Neural progenitor cell (in vitro differentiated cells): ENCODE measurements around the gene ZFPM1. TPM values are rescaled to one million over a fixed set of nuclear protein-coding genes. Genes with fewer than 3 reads are reported as not detected.
A peak's percentile ranks its signal among the peaks of the same experiment; 100 is the strongest.

Source experiments
- DNase-seq: peaks from one replicate; pipeline ENCODE4 v3.0.0-alpha.2; 2016; ENCODE audit warnings: low spot score
- H2AFZ ChIP-seq: fragments of 200-600 bp; sonication (generic); replicated peaks from 2 replicates; pipeline ENCODE4 v1.6.1; 2016; ENCODE audit warnings: antibody characterized with exemption
- H3F3A ChIP-seq: fragments of 200-600 bp; sonication (generic); 2 replicates; pipeline ENCODE4 v1.6.1; 2016; ENCODE audit warnings: antibody characterized with exemption, low read depth
- H3K27ac ChIP-seq: fragments of 200-600 bp; sonication (generic); 2 replicates; pipeline ENCODE4 v1.5.1; 2016; ENCODE audit warnings: mild to moderate bottlenecking
- H3K27me3 ChIP-seq: fragments of 200-600 bp; sonication (generic); 2 replicates; pipeline ENCODE4 v1.6.1; 2016; ENCODE audit warnings: mild to moderate bottlenecking, moderate library complexity
- H3K36me3 ChIP-seq: fragments of 200-600 bp; sonication (generic); 2 replicates; pipeline ENCODE4 v1.5.1; 2016
- H3K4me1 ChIP-seq: fragments of 200-600 bp; sonication (generic); 2 replicates; pipeline ENCODE4 v1.6.1; 2016; ENCODE audit warnings: mixed run types
- H3K4me2 ChIP-seq: fragments of 200-600 bp; sonication (generic); 2 replicates; pipeline ENCODE4 v1.6.1; 2016
- H3K4me3 ChIP-seq: fragments of 200-600 bp; sonication (generic); 2 replicates; pipeline ENCODE4 v1.5.1; 2016
- H3K79me2 ChIP-seq: fragments of 200-600 bp; sonication (generic); 2 replicates; pipeline ENCODE4 v1.6.1; 2016; ENCODE audit warnings: low read depth
- H3K9ac ChIP-seq: fragments of 200-600 bp; sonication (generic); 2 replicates; pipeline ENCODE4 v1.6.1; 2016
- H3K9me3 ChIP-seq: fragments of 200-600 bp; sonication (generic); 2 replicates; pipeline ENCODE4 v1.5.1; 2016; ENCODE audit warnings: low read depth
- H4K20me1 ChIP-seq: fragments of 200-600 bp; sonication (generic); 2 replicates; pipeline ENCODE4 v1.6.1; 2016; ENCODE audit warnings: low read depth
- H3K27ac Mint-ChIP-seq: 3 replicates; pipeline ENCODE4 v1.8.0; 2021; ENCODE audit warnings: mixed read lengths
- H3K27me3 Mint-ChIP-seq: 2 replicates; pipeline ENCODE4 v1.8.0; 2022; ENCODE audit warnings: low read depth, mild to moderate bottlenecking, inconsistent platforms, moderate library complexity, mixed read lengths; ENCODE audit not compliant: insufficient read depth
- H3K36me3 Mint-ChIP-seq: 3 replicates; pipeline ENCODE4 v1.8.0; 2021; ENCODE audit warnings: mixed read lengths
- H3K4me1 Mint-ChIP-seq: 3 replicates; pipeline ENCODE4 v1.8.0; 2021; ENCODE audit warnings: mixed read lengths
- H3K4me3 Mint-ChIP-seq: 3 replicates; pipeline ENCODE4 v1.8.0; 2021; ENCODE audit warnings: mild to moderate bottlenecking, moderate library complexity, mixed read lengths
- H3K9me3 Mint-ChIP-seq: 3 replicates; pipeline ENCODE4 v1.8.0; 2020; ENCODE audit warnings: mixed read lengths
- CTCF ChIP-seq: fragments of 200-600 bp; sonication (generic); IDR thresholded peaks from 2 replicates; pipeline ENCODE4 v1.5.1; 2017; ENCODE audit warnings: antibody characterized with exemption, mild to moderate bottlenecking
- EZH2 ChIP-seq: fragments of 200-600 bp; sonication (generic); IDR thresholded peaks from 2 replicates; pipeline ENCODE4 v1.6.1; 2017; ENCODE audit warnings: antibody characterized with exemption, mild to moderate bottlenecking, moderate library complexity
- EZH2phosphoT487 ChIP-seq: fragments of 200-600 bp; sonication (generic); IDR thresholded peaks from 2 replicates; pipeline ENCODE4 v1.6.1; 2017; ENCODE audit warnings: antibody characterized with exemption
- total RNA-seq: library from RNA; depleted of rRNA; stranded (reverse); fragments of >200 nt; gene quantifications from 2 replicates; pipeline ENCODE4 v1.2.3, GENCODE V29; 2015; ENCODE audit warnings: low replicate concordance

Gene ZFPM1
- total RNA-seq, 1 donor from 2014 or later = 0.36 TPM

- Histone ChIP-seq H3K36me3 (no peaks in the 10 kb centered on the region), H4K20me1 (no peaks in the 10 kb centered on the region), H3K27me3 (no peaks in the 10 kb centered on the region), H3K4me3 (no peak overlapping the region), H3K79me2 (no peaks in the 10 kb centered on the region), H3K9me3 (no peaks in the 10 kb centered on the region), H3K9ac (no peak overlapping the region), H3K27ac (no peak overlapping the region), H3K4me2 (no peak overlapping the region), H3F3A (no peaks in the 10 kb centered on the region), H2AFZ (no peak overlapping the region), H3K4me1 (no peaks in the 10 kb centered on the region)
- H3K9me3 Mint-ChIP-seq = no peaks in the 10 kb centered on the region
- DNase-seq = no peak
- no peak overlapping the region for H3K27ac Mint-ChIP-seq
- H3K4me1 Mint-ChIP-seq = peaks cover 4% of the 10 kb centered on the region
- no peak overlapping the region for H3K4me3 Mint-ChIP-seq
- TF ChIP-seq CTCF = no peak
- no peak for TF ChIP-seq EZH2phosphoT487
- H3K36me3 Mint-ChIP-seq = no peaks in the 10 kb centered on the region
- H3K27me3 Mint-ChIP-seq = peaks cover 2% of the 10 kb centered on the region
Measured at GRCh38 chr16:88491001-88491559, 38.0 kb downstream of the ZFPM1 start.

DNA sequence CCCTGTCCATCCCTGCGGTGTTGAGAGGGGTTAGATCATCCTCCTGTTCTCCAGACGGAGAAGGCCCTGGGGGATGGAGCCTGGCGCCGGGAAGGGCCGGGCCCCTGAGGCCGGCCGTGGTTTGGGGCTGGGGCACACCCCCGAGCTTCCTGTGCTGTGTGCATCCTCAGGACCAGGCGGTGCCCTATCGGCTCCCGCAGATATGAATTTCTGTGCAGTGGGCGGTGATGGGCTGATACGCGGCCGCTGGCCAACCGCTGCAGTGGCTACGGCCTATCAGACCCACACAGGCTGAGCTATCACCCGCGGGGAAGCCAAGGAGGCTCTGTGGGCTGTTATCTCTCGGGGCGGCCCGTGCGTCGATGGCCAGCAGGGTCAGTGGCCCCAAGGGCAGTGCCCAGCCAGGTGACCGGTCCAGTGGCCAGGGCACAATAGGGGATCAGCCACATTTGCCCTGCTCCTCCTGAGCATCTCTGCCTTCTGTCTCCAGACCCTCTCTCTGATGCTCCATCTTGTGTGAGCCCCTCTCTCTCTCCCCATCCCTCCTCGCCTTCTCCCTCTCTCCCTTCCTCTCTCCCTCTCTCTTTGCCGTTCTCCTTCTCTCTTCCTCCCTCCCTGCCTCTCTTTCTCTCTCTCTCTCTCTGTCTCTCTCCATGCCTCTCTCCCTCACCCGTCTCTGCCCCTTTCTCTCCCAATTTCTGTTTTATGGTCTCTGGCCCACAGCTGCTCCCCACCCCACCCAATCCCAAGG lies 38.7 kb downstream of the ZFPM1 start:
- H3K27ac ChIP-seq = no peak overlapping the region
- no peaks in the 10 kb centered on the region for H3K36me3 ChIP-seq
- H2AFZ ChIP-seq = no peak overlapping the region
- Mint-ChIP-seq H3K4me3 (no peak overlapping the region), H3K36me3 (no peaks in the 10 kb centered on the region), H3K4me1 (peaks cover 4% of the 10 kb centered on the region), H3K27ac (peak overlapping the region; percentile 64), H3K9me3 (no peaks in the 10 kb centered on the region), H3K27me3 (peaks cover 2% of the 10 kb centered on the region)
- H3K79me2 ChIP-seq = no peaks in the 10 kb centered on the region
- H4K20me1 ChIP-seq = no peaks in the 10 kb centered on the region
- no peaks in the 10 kb centered on the region for H3F3A ChIP-seq
- H3K9ac ChIP-seq = no peak overlapping the region
- no peak for DNase-seq
- H3K4me1 ChIP-seq = no peaks in the 10 kb centered on the region
- H3K27me3 ChIP-seq = no peaks in the 10 kb centered on the region
- no peak overlapping the region for H3K4me3 ChIP-seq
- H3K9me3 ChIP-seq = no peaks in the 10 kb centered on the region
- H3K4me2 ChIP-seq = no peak overlapping the region
- TF ChIP-seq CTCF = no peak
- no peak for TF ChIP-seq EZH2phosphoT487
- no peak for TF ChIP-seq EZH2

GRCh38 chr16:88493879-88494278 lies 40.8 kb downstream of the ZFPM1 start:
- Mint-ChIP-seq H3K36me3 (no peaks in the 10 kb centered on the region), H3K4me1 (peaks cover 2% of the 10 kb centered on the region), H3K27me3 (peaks cover 2% of the 10 kb centered on the region), H3K4me3 (no peak overlapping the region), H3K9me3 (no peaks in the 10 kb centered on the region), H3K27ac (no peak overlapping the region)
- no peaks in the 10 kb centered on the region for H4K20me1 ChIP-seq
- H3K9me3 ChIP-seq = no peaks in the 10 kb centered on the region
- no peaks in the 10 kb centered on the region for H3K79me2 ChIP-seq
- H3K27ac ChIP-seq = no peak overlapping the region
- H3K36me3 ChIP-seq = no peaks in the 10 kb centered on the region
- H3K27me3 ChIP-seq = no peaks in the 10 kb centered on the region
- H3F3A ChIP-seq = no peaks in the 10 kb centered on the region
- no peak for DNase-seq
- no peak overlapping the region for H3K4me3 ChIP-seq
- TF ChIP-seq EZH2 = no peak
- no peak for TF ChIP-seq EZH2phosphoT487
- no peak for TF ChIP-seq CTCF
- H3K4me1 ChIP-seq = no peaks in the 10 kb centered on the region
- H2AFZ ChIP-seq = no peak overlapping the region
- H3K4me2 ChIP-seq = no peak overlapping the region
- H3K9ac ChIP-seq = no peak overlapping the region
